Activated gamma-delta T cell treated with Interleukin-2 at 50 U/mL for 16 hours (primary cell): ENCODE data around the gene CXorf49.

ENCODE experiments used
- DNase-seq: peaks from one replicate; pipeline ENCODE4 v3.0.0-alpha.2; 2020

CXorf49 gene

GRCh38 chrX:71671043-71671780 lies 46.9 kb downstream of the CXorf49 start:
- peak; percentile 3 for DNase-seq

- DNase-seq: peak; percentile 12
Measured at GRCh38 chrX:71669947-71670346, 48.1 kb downstream of the CXorf49 start.

- DNase-seq: no peak
Measured at GRCh38 chrX:71669492-71669891, 48.6 kb downstream of the CXorf49 start.

GRCh38 chrX:71668248-71668595 lies 49.9 kb downstream of the CXorf49 start:
- DNase-seq: no peak

DNA sequence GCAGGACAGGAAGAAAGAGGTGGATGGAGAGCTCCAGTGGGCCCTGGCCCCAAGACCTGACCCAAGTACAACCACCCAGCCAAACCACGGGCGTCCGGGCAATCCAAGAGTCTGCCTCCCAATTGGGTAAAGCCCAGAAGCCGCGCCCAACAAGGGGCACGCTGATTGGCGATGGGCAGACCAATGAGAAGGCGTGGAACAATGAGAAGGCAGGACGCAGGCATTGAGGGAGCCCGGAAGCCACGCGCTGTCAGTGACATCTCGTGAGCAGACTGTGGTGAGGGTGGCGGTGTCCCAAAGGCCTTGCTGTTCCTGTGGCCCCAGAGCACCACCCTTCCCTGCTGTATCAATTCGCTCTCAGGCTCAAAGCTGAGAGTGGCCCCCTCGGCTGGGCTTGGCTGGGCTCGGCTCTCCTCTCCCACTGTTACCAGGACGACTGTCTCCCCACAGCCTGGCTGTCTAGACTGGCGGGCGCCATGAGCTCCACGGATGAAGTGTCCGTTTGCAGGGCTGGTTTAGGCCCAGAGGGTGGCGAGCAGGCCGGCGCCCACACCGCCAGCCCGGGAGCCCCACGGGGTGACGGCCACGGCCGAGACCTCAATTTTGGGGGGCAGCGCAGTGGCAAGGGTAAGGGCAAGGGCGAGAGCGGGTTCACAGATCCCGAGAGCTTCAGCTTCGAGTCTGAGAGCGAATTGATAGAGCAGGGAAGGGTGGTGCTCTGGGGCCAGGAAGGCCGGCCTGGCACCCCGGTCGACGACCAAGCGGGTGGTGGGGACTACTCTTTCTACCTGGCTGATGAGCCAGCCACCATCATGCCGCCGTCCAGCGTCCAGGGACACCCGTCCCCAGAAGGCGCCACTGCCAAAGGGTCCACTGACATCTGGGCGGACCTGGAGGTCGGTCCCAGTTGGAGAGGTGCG lies 50.5 kb downstream of the CXorf49 start, which contains the start of gene LOC101059915:
LOC101059915 (plus strand) TSS at position 219 of the 920 bp plus-strand sequence.
- no peak for DNase-seq

DNA sequence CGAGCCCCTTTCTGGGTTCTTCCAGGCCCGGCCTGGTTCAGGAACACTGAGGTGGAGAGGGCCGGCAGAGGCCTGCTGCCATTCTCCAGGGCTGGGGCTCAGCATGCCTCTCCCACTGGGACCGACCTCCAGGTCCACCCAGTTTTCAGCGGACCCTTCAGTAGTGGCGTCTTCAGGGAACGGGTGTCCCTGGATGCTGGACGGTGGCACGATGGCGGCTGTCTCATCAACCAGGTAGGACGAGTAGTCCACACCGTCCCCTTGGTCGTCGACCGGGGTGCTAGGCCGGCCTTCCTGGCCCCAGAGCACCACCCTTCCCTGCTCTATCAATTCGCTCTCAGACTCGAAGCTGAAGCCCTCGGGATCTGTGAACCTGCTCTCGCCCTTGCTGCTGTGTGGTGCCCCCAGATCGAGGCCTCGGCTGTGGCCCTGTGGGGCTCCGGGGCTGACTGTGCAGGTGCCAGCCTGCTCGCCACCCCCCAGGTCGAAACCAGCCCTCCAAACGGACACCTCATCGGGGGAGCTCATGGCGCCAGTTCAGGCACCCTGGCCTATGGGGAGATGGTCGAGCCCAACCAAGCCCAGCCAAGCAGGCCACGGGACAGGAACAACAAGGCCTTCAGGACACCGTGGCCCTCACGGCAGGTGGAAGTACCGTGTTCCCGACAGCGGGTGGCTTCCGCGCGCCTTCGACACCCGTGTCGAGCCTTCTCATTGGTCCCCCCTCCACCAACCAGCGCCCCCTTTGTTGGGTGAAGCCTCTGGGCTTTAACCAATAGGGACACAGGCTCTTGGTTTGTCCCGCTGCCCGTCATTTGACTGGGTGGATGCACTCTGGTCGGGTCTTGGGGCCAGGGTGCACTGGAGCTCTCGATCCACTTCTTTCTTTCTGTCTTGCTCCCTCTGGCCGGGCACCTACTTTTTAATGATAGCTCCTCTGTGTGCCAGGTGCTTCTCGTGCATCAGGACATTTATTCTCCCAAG lies 51.6 kb downstream of the CXorf49 start:
- no peak for DNase-seq

DNA sequence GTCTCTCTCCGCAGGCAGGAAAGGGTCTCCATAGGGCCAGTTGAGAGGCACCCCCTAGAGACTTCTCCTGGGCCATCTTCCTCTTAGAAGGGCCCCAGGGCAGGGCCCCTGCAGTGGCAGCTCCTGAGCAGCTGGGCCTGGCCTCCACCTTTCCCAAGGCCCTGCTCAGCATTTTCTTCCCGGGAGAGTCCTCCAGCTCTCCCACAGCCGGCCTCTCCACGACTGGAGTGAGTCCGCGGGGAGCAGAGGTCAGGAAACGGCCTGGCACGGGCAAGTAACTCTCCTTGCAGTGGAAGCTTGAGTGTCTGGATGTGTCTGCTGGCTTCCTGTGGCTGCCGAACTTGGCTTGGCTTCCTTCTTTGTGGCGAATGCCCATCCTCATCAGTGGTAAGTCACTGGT lies 52.3 kb downstream of the CXorf49 start:
- no peak for DNase-seq

DNA sequence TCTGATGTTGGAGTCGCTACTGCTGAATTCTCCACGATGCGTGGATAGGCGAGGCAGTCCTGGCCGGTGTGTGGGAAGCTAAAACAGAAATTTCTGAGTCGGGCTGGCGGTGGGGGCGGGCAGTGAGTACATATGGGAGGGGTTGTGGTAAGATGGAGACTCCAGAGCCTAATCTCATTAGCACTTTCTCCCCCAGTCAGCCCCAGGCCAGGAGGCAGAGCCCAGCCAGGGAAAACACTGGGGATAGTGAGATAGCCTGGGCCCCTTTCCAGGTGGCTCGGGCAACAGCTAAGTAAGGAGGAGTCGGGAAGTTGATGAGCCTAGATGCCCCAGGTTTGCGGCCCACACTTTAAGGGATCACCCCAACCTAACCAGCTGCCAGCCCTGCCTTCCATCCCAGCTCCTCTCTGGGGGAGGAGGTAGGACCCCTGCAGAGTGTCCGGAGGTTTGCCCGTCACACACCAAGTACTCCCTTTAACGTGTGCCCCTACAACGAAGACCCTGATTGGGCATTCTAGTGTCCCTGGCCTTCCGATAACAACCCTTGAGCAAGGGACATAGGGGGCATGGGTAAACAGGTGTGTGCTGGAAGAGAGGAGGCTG lies 53.1 kb downstream of the CXorf49 start:
- no peak for DNase-seq
